Stimulated activated memory B cell treated with anti-CD40 and anti-IgM and Interleukin-4, amounts not matched to agents 10 μg/mL and 1 μg/mL and 100 μg/mL, for 72 hours (primary cell): ENCODE measurements around the gene MICAL2.

Source experiments
- ATAC-seq: fragments of 150-1000 bp; cut with Tn5 transposase; 2 replicates; pipeline ENCODE4 v1.10.0; 2021
- H3K27ac Mint-ChIP-seq: one replicate; pipeline ENCODE4 v1.8.0; 2022; ENCODE audit warnings: mild to moderate bottlenecking, mixed read lengths
- H3K27me3 Mint-ChIP-seq: one replicate; pipeline ENCODE4 v1.8.0; 2022; ENCODE audit warnings: mixed read lengths
- H3K36me3 Mint-ChIP-seq: one replicate; pipeline ENCODE4 v1.8.0; 2022; ENCODE audit warnings: mixed read lengths
- H3K4me1 Mint-ChIP-seq: one replicate; pipeline ENCODE4 v1.8.0; 2022; ENCODE audit warnings: mixed read lengths
- H3K4me3 Mint-ChIP-seq: one replicate; pipeline ENCODE4 v1.8.0; 2022; ENCODE audit warnings: mild to moderate bottlenecking, moderate library complexity, mixed read lengths
- H3K9me3 Mint-ChIP-seq: one replicate; pipeline ENCODE4 v1.8.0; 2022; ENCODE audit warnings: mixed read lengths

MICAL2 gene

DNA sequence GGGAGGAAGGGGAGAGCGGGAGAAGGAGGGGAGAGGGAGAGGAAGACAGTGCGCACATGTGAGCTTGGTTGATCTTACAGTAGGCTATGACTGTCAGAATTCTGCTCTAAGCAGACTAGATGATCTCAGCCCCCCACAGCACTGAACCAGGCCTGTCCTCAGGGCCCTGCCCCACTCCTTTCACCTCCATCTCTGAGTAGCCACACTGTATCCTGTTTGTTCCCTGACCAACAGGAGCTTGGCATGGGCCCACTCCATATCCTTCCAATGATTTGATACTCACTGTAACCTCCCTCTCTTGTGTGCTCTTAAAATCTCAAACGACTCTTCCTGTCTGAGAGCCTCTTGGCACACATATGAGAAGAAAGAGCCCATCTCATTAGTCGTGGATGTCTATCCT, 180.9 kb downstream of the MICAL2 start:
- H3K27me3 Mint-ChIP-seq: peaks cover 29% of the 10 kb centered on the region
- no peak overlapping the region for H3K4me3 Mint-ChIP-seq
- no peaks in the 10 kb centered on the region for H3K9me3 Mint-ChIP-seq
- no peak for ATAC-seq
- H3K27ac Mint-ChIP-seq: no peak overlapping the region
- no peaks in the 10 kb centered on the region for H3K36me3 Mint-ChIP-seq
- H3K4me1 Mint-ChIP-seq: peaks cover 16% of the 10 kb centered on the region

- ATAC-seq: peak; percentile 60
- Mint-ChIP-seq H3K36me3 (no peaks in the 10 kb centered on the region), H3K27ac (no peak overlapping the region)
Observed at GRCh38 chr11:12291766-12292165, 181.4 kb downstream of the MICAL2 start.

GRCh38 chr11:12292766-12293165, 182.4 kb downstream of the MICAL2 start:
- H3K4me3 Mint-ChIP-seq: no peak overlapping the region
- no peaks in the 10 kb centered on the region for H3K9me3 Mint-ChIP-seq
- no peak overlapping the region for H3K27ac Mint-ChIP-seq
- peaks cover 25% of the 10 kb centered on the region for H3K27me3 Mint-ChIP-seq
- no peaks in the 10 kb centered on the region for H3K36me3 Mint-ChIP-seq
- H3K4me1 Mint-ChIP-seq: peaks cover 16% of the 10 kb centered on the region
- ATAC-seq: no peak

More at GRCh38 chr11:12291766-12292165, 181.4 kb downstream of the MICAL2 start:
- no peaks in the 10 kb centered on the region for H3K9me3 Mint-ChIP-seq
- H3K27me3 Mint-ChIP-seq: peaks cover 29% of the 10 kb centered on the region
- peaks cover 16% of the 10 kb centered on the region for H3K4me1 Mint-ChIP-seq
- no peak overlapping the region for H3K4me3 Mint-ChIP-seq

GRCh38 chr11:12293486-12293885, 183.1 kb downstream of the MICAL2 start:
- Mint-ChIP-seq H3K4me1 (peaks cover 16% of the 10 kb centered on the region), H3K27me3 (peaks cover 18% of the 10 kb centered on the region), H3K4me3 (no peak overlapping the region), H3K36me3 (no peaks in the 10 kb centered on the region), H3K9me3 (no peaks in the 10 kb centered on the region), H3K27ac (no peak overlapping the region)
- ATAC-seq: no peak

DNA sequence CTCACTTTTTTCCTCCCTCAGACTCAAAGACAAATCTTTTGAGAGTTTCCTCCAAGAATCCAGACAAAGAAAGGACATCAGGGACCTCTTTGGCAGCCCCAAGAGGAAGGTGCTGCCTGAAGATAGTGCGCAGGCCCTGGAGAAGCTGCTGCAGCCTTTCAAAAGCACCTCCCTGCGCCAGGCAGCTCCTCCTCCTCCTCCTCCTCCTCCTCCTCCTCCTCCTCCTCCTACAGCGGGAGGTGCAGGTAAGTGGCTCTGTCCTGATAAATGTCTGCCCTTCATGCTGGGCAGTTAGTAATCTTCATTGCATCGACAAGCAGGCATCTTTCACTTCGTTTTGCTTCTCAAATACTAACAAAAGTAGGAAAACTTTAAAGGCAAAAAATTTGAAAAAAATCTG, 184.2 kb downstream of the MICAL2 start:
- Mint-ChIP-seq H3K36me3 (no peaks in the 10 kb centered on the region), H3K27me3 (peaks cover 17% of the 10 kb centered on the region), H3K9me3 (peaks cover 1% of the 10 kb centered on the region), H3K27ac (no peak overlapping the region), H3K4me1 (peaks cover 16% of the 10 kb centered on the region), H3K4me3 (no peak overlapping the region)
- no peak for ATAC-seq

GRCh38 chr11:12295943-12296342, 185.6 kb downstream of the MICAL2 start:
- Mint-ChIP-seq H3K27ac (no peak overlapping the region), H3K27me3 (peaks cover 8% of the 10 kb centered on the region), H3K36me3 (no peaks in the 10 kb centered on the region), H3K4me3 (no peak overlapping the region), H3K9me3 (peaks cover 2% of the 10 kb centered on the region), H3K4me1 (peaks cover 6% of the 10 kb centered on the region)
- ATAC-seq: no peak

- H3K9me3 Mint-ChIP-seq: peaks cover 2% of the 10 kb centered on the region
- no peak overlapping the region for H3K27ac Mint-ChIP-seq
- H3K27me3 Mint-ChIP-seq: peaks cover 4% of the 10 kb centered on the region
- H3K4me3 Mint-ChIP-seq: no peak overlapping the region
- no peaks in the 10 kb centered on the region for H3K4me1 Mint-ChIP-seq
- no peak for ATAC-seq
- no peaks in the 10 kb centered on the region for H3K36me3 Mint-ChIP-seq
Observed at GRCh38 chr11:12298610-12299009, 188.2 kb downstream of the MICAL2 start.

- Mint-ChIP-seq H3K27me3 (no peaks in the 10 kb centered on the region), H3K27ac (no peak overlapping the region), H3K4me3 (no peak overlapping the region), H3K36me3 (no peaks in the 10 kb centered on the region), H3K9me3 (peaks cover 5% of the 10 kb centered on the region), H3K4me1 (no peaks in the 10 kb centered on the region)
- ATAC-seq: no peak
Observed at GRCh38 chr11:12301379-12301778, 191.0 kb downstream of the MICAL2 start.

GRCh38 chr11:12303421-12304149, 193.2 kb downstream of the MICAL2 start:
- Mint-ChIP-seq H3K36me3 (no peaks in the 10 kb centered on the region), H3K4me3 (no peak overlapping the region), H3K4me1 (no peaks in the 10 kb centered on the region), H3K27ac (no peak overlapping the region), H3K27me3 (no peaks in the 10 kb centered on the region), H3K9me3 (peaks cover 5% of the 10 kb centered on the region)
- no peak for ATAC-seq

- Mint-ChIP-seq H3K4me1 (no peaks in the 10 kb centered on the region), H3K27me3 (peaks cover 1% of the 10 kb centered on the region), H3K27ac (no peak overlapping the region), H3K36me3 (no peaks in the 10 kb centered on the region), H3K9me3 (peaks cover 6% of the 10 kb centered on the region), H3K4me3 (no peak overlapping the region)
- no peak for ATAC-seq
Observed at GRCh38 chr11:12306830-12307229, 196.4 kb downstream of the MICAL2 start.

GRCh38 chr11:12312132-12312531, 201.7 kb downstream of the MICAL2 start:
- H3K4me3 Mint-ChIP-seq: no peak overlapping the region
- H3K27me3 Mint-ChIP-seq: peaks cover 9% of the 10 kb centered on the region
- no peaks in the 10 kb centered on the region for H3K4me1 Mint-ChIP-seq
- H3K9me3 Mint-ChIP-seq: peaks cover 6% of the 10 kb centered on the region
- no peak overlapping the region for H3K27ac Mint-ChIP-seq
- no peak for ATAC-seq
- H3K36me3 Mint-ChIP-seq: no peaks in the 10 kb centered on the region
